ENCODE measurements around the gene FAM110C. TPM values are rescaled to one million over a fixed set of nuclear protein-coding genes. Genes with fewer than 3 reads are reported as not detected.

FAM110C gene
- total RNA-seq, 1 experiment from 2014 or later = 3.9 TPM

DNA sequence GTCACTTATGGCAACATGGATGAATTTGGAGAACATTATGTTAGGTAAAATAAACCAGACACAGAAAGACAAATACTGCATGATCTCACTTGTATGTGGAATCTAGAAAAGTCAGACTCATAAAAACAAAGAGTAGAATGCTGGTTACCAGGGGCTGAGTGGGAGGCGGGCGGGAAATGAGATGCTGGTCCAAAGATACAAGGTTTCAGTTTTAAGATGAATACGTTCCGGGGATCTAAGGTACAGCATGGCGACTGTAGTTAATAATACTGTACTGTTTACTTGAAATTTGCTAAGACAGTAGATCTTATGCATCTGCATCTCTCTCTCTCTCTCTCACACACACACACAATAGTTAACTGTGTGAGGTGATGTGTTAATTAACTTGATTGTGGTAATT lies 14.2 kb downstream of the FAM110C start:
- Histone ChIP-seq H3K27me3 (replicated peaks; ENCODE audit: control insufficient read depth, insufficient read depth, low read length) (no peaks in the 10 kb centered on the region), H3K36me3 (ENCODE audit: control insufficient read depth, insufficient read depth, low read length) (no peaks in the 10 kb centered on the region), H3K9me3 (no peaks in the 10 kb centered on the region), H3K4me3 (ENCODE audit: low read depth, low read length) (no peak overlapping the region), H3K4me1 (0 out of 2 replicates have a peak, but pooled peaks cover 5% of the 10 kb centered on the region)
- peaks cover 10% of the 10 kb centered on the region for H3K27me3 Mint-ChIP-seq (ENCODE audit: insufficient read depth, unreplicated experiment)
- H3K27ac Mint-ChIP-seq (ENCODE audit: unreplicated experiment) = no peak overlapping the region
- H3K4me3 Mint-ChIP-seq (ENCODE audit: unreplicated experiment) = no peak overlapping the region
- intact Hi-C loops (cut with micrococcal nuclease; ENCODE audit: unreplicated experiment) = no loop called here
- ChIA-PET CTCF (no interaction called here), POLR2A (no interaction called here)
- peaks cover 6% of the 10 kb centered on the region for H3K9me3 Mint-ChIP-seq (ENCODE audit: unreplicated experiment)
- BruUV-seq (replicated peaks) = no TSS peak
- no peaks in the 10 kb centered on the region for H3K36me3 Mint-ChIP-seq (ENCODE audit: insufficient read depth, unreplicated experiment)
- TF ChIP-seq CTCF (IDR thresholded peaks at IDR 0.05; ENCODE audit: insufficient read depth in 1 of 2, low read depth in 1 of 2, low read length in 1 of 2, severe bottlenecking in 1 of 2, unreplicated experiment in 1 of 2) = no peak
- peaks cover 9% of the 10 kb centered on the region for H3K4me1 Mint-ChIP-seq (ENCODE audit: low read depth, unreplicated experiment)
- DNase-seq = no peak

DNA sequence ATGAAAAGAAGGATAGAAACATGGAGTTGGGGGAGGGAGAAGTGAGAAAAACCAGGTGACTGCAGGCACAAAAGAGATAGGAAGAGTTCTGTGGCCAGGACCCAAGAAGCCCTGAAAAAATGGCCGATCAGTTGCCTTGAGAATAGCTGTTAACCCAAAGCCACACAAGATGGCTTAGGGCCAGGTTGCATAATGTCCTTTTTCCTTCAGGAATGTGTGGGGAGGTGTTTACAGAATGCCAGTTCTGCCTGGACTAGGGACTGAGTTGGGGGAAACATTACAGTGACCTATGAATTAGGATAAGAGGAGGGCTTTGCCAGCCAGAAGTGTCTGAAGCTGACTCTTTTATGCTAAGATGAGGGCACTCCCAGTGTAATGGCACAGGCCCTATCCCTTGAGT lies 17.1 kb downstream of the FAM110C start:
- H3K27ac Mint-ChIP-seq (ENCODE audit: unreplicated experiment) = no peak overlapping the region
- BruUV-seq (replicated peaks) = no TSS peak

DNA sequence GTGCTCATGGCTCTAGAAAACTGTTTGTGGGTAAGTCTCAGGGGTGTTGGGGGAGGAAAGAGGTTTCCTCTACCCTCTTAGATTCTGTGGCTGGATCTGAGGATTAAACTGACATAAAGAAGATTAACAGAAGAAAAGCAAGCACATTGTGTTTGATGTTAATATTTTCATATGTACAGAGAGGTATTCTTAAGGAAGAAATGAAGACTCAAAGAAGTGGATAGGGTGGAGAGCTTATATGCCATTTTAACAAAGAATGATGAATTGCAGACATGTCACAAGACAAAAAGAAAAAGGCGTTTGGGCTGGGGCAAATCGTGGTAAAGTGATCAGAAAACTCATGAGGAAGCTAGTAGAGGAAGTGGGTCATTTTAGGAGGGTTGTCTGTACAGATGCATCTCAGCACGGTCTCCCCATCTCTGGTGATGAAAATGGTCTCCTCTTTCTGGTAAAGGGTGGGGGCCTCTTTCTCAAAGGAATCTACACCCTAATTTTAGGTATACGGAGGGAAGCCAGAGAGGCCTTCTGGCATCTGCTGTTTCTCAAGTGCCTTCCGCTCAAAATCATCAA lies 17.8 kb downstream of the FAM110C start:
- H3K27ac Mint-ChIP-seq (ENCODE audit: unreplicated experiment) = no peak overlapping the region
- no TSS peak for BruUV-seq (replicated peaks)
- H3K9me3 ChIP-seq = no peaks in the 10 kb centered on the region
- no peaks in the 10 kb centered on the region for H3K27me3 ChIP-seq (replicated peaks; ENCODE audit: control insufficient read depth, insufficient read depth, low read length)
- no peak for TF ChIP-seq CTCF (IDR thresholded peaks at IDR 0.05; ENCODE audit: insufficient read depth in 1 of 2, low read depth in 1 of 2, low read length in 1 of 2, severe bottlenecking in 1 of 2, unreplicated experiment in 1 of 2)
- ChIA-PET CTCF (no interaction called here), POLR2A (no interaction called here)
- intact Hi-C loops (cut with micrococcal nuclease; ENCODE audit: unreplicated experiment) = no loop called here
- no peaks in the 10 kb centered on the region for H3K4me1 Mint-ChIP-seq (ENCODE audit: low read depth, unreplicated experiment)
- peaks cover 6% of the 10 kb centered on the region for H3K9me3 Mint-ChIP-seq (ENCODE audit: unreplicated experiment)
- no peaks in the 10 kb centered on the region for H3K4me1 ChIP-seq
- H3K36me3 Mint-ChIP-seq (ENCODE audit: insufficient read depth, unreplicated experiment) = no peaks in the 10 kb centered on the region
- no peak overlapping the region for H3K4me3 Mint-ChIP-seq (ENCODE audit: unreplicated experiment)
- no peaks in the 10 kb centered on the region for H3K36me3 ChIP-seq (ENCODE audit: control insufficient read depth, insufficient read depth, low read length)
- peaks cover 13% of the 10 kb centered on the region for H3K27me3 Mint-ChIP-seq (ENCODE audit: insufficient read depth, unreplicated experiment)
- H3K4me3 ChIP-seq (ENCODE audit: low read depth, low read length) = no peak overlapping the region
- DNase-seq = no peak

More for the DNA sequence above, 17.1 kb downstream of the FAM110C start:
- DNase-seq = no peak
- Histone ChIP-seq H3K4me3 (ENCODE audit: low read depth, low read length) (no peak overlapping the region), H3K36me3 (ENCODE audit: control insufficient read depth, insufficient read depth, low read length) (no peaks in the 10 kb centered on the region), H3K9me3 (no peaks in the 10 kb centered on the region), H3K4me1 (no peaks in the 10 kb centered on the region), H3K27me3 (replicated peaks; ENCODE audit: control insufficient read depth, insufficient read depth, low read length) (no peaks in the 10 kb centered on the region)
- no peak for TF ChIP-seq CTCF (IDR thresholded peaks at IDR 0.05; ENCODE audit: insufficient read depth in 1 of 2, low read depth in 1 of 2, low read length in 1 of 2, severe bottlenecking in 1 of 2, unreplicated experiment in 1 of 2)
- peaks cover 13% of the 10 kb centered on the region for H3K27me3 Mint-ChIP-seq (ENCODE audit: insufficient read depth, unreplicated experiment)
- peaks cover 6% of the 10 kb centered on the region for H3K9me3 Mint-ChIP-seq (ENCODE audit: unreplicated experiment)
- no peaks in the 10 kb centered on the region for H3K4me1 Mint-ChIP-seq (ENCODE audit: low read depth, unreplicated experiment)
- H3K4me3 Mint-ChIP-seq (ENCODE audit: unreplicated experiment) = no peak overlapping the region
- CTCF ChIA-PET = no interaction called here
- intact Hi-C loops (cut with micrococcal nuclease; ENCODE audit: unreplicated experiment) = no loop called here
- no peaks in the 10 kb centered on the region for H3K36me3 Mint-ChIP-seq (ENCODE audit: insufficient read depth, unreplicated experiment)
- POLR2A ChIA-PET = no interaction called here

Measured in Caco-2 (cell line).